Neural cell (in vitro differentiated cells): ENCODE measurements around the gene GEMIN5.

Experiments
- CTCF ChIP-seq: fragments of 450-650 bp; IDR thresholded peaks from 2 replicates; pipeline ENCODE4 v1.5.1; 2014; ENCODE audit warnings: antibody characterized with exemption, mild to moderate bottlenecking, moderate library complexity; ENCODE audit not compliant: poor library complexity, severe bottlenecking
- EZH2 ChIP-seq: fragments of 200-600, 300-800 bp; shearing (Covaris generic), sonication (generic); IDR thresholded peaks from 2 replicates; pipeline ENCODE4 v1.6.1; 2014; ENCODE audit warnings: antibody characterized with exemption, low read length, borderline replicate concordance, mild to moderate bottlenecking; ENCODE audit not compliant: insufficient read depth, poor library complexity, severe bottlenecking
- MXI1 ChIP-seq: fragments of 450-650 bp; conservative IDR thresholded peaks from 2 replicates; pipeline ENCODE4 v1.6.1; 2014; ENCODE audit warnings: antibody characterized with exemption, mild to moderate bottlenecking; ENCODE audit not compliant: poor library complexity, severe bottlenecking
- TAF1 ChIP-seq: IDR thresholded peaks from 2 replicates; pipeline ENCODE4 v1.6.1; 2012; ENCODE audit warnings: low read depth

GRCh38 chr5:154933537-154933936 is 4.5 kb downstream of the GEMIN5 start:
- TF ChIP-seq MXI1 (no peak), CTCF (no peak), EZH2 (no peak), TAF1 (no peak)
